GM12878 (cell line): ENCODE measurements around the gene RALB. TPM values are rescaled to one million over a fixed set of nuclear protein-coding genes. Genes with fewer than 3 reads are reported as not detected.

Experiments
- ATAC-seq: fragments of 200-7000 bp; cut with Tn5 transposase; 3 replicates; pipeline ENCODE4 v1.9.1; 2020; ENCODE audit warnings: mild to moderate bottlenecking, moderate library complexity
- BruUV-seq: library from RNA; stranded (reverse); fragments of 400-500 nt; replicated peaks from 2 replicates; lab custom pipeline; 2021; lab: Mats Ljungman, UMichigan
- CTCF ChIA-PET: fragments of 300-600 bp; sonication (Branson Sonifier 250); formaldehyde crosslinking; extraction: SDS; loops from one replicate; lab custom pipeline; 2021; ENCODE audit warnings: inconsistent platforms; lab: Yijun Ruan, JAX
- POLR2A ChIA-PET: fragments of 350-600 bp; formaldehyde crosslinking; extraction: SDS; loops from one replicate; lab custom pipeline; 2021; ENCODE audit warnings: inconsistent platforms; lab: Charles Lee
- RAD21 ChIA-PET: fragments of 300-600 bp; sonication (Branson Sonifier 250); formaldehyde crosslinking; loops from one replicate; lab custom pipeline; 2023; ENCODE audit warnings: antibody characterized with exemption; ENCODE audit not compliant: unreplicated experiment; lab: Charles Lee
- SMC1A ChIA-PET: fragments of 300-600 bp; sonication (Branson Sonifier 250); formaldehyde crosslinking; loops from one replicate; lab custom pipeline; 2023; ENCODE audit not compliant: unreplicated experiment, uncharacterized antibody; lab: Charles Lee
- DNase-seq: peaks from one replicate; pipeline ENCODE4 v3.0.0-alpha.2; 2011; ENCODE audit warnings: low read depth, low spot score
- FAIRE-seq: peaks from 3 replicates; lab custom pipeline; 2011; peaks lifted over from hg19 to GRCh38; lab: Jason Lieb, UNC
- H2AFZ ChIP-seq: 2 replicates; pipeline ENCODE4 v1.6.0; 2011; ENCODE audit warnings: low read depth, low read length, control low read depth; ENCODE audit not compliant: control insufficient read depth
- H3K27ac ChIP-seq: 2 replicates; pipeline ENCODE4 v1.5.1; 2011; ENCODE audit warnings: control low read depth; ENCODE audit not compliant: control insufficient read depth, insufficient read depth
- H3K27me3 ChIP-seq, 2 experiments: replicated peaks in 1 of 2; 2 replicates each; pipeline versions ENCODE4 v1.6.0 to v1.6.1; 2011; ENCODE audit warnings: low read length in 1 of 2; ENCODE audit not compliant: control insufficient read depth in 2 of 2, insufficient read depth in 2 of 2
- H3K36me3 ChIP-seq, 2 experiments: 2 replicates each; pipeline ENCODE4 v1.5.1; 2011; ENCODE audit warnings: low read length in 1 of 2; ENCODE audit not compliant: control insufficient read depth in 2 of 2, insufficient read depth in 2 of 2
- H3K4me1 ChIP-seq: 2 replicates; pipeline ENCODE4 v1.6.1; 2011; ENCODE audit warnings: mild to moderate bottlenecking, low read length, moderate library complexity, mixed read lengths; ENCODE audit not compliant: control insufficient read depth, insufficient read depth
- H3K4me2 ChIP-seq: 2 replicates; pipeline ENCODE4 v1.6.0; 2011; ENCODE audit warnings: control low read depth; ENCODE audit not compliant: control insufficient read depth, insufficient read depth
- H3K4me3 ChIP-seq: fragments of 200-600 bp; sonication (generic); 2 replicates; pipeline ENCODE4 v1.5.1; 2016
- H3K79me2 ChIP-seq: 2 replicates; pipeline ENCODE4 v1.6.0; 2011; ENCODE audit warnings: low read length; ENCODE audit not compliant: control insufficient read depth, insufficient read depth
- H3K9ac ChIP-seq: 2 replicates; pipeline ENCODE4 v1.8.0; 2011; ENCODE audit warnings: low read length, control low read depth, mixed read lengths; ENCODE audit not compliant: control insufficient read depth, insufficient read depth
- H3K9me3 ChIP-seq: replicated peaks from 3 replicates; pipeline ENCODE4 v1.5.1; 2011; ENCODE audit warnings: mild to moderate bottlenecking, low read length; ENCODE audit not compliant: control insufficient read depth, insufficient read depth
- H4K20me1 ChIP-seq: 2 replicates; pipeline ENCODE4 v1.6.0; 2011; ENCODE audit not compliant: control insufficient read depth, insufficient read depth
- CREM ChIP-seq: IDR thresholded peaks from 2 replicates; pipeline ENCODE4 v1.6.1; 2014; ENCODE audit warnings: antibody characterized with exemption, low read depth
- ESRRA ChIP-seq: IDR thresholded peaks from 2 replicates; pipeline ENCODE4 v1.6.1; 2012; ENCODE audit warnings: mild to moderate bottlenecking, low read length, improper control_type of control experiment
- JUNB ChIP-seq: IDR thresholded peaks from 2 replicates; pipeline ENCODE4 v1.6.1; 2016; ENCODE audit warnings: antibody characterized with exemption, mild to moderate bottlenecking
- NFIC ChIP-seq: IDR thresholded peaks from 2 replicates; pipeline ENCODE4 v1.6.1; 2012; ENCODE audit warnings: low read depth, mild to moderate bottlenecking, inconsistent platforms, low read length, moderate library complexity
- RBBP5 ChIP-seq: fragments of 200-600 bp; sonication (generic); conservative IDR thresholded peaks from 2 replicates; pipeline ENCODE4 v1.6.1; 2016
- SUPT20H ChIP-seq: IDR thresholded peaks from 2 replicates; pipeline ENCODE4 v1.6.1; 2011; ENCODE audit warnings: low read depth, mild to moderate bottlenecking, low read length, moderate library complexity, borderline replicate concordance; ENCODE audit not compliant: control insufficient read depth
- TCF12 ChIP-seq: IDR thresholded peaks from 2 replicates; pipeline ENCODE4 v1.6.1; 2011; ENCODE audit warnings: low read depth, mild to moderate bottlenecking, low read length
- WGBS: methylation state at CpG from one replicate; pipeline ENCODE4 v1.1.6; 2016; ENCODE audit warnings: low lambda C conversion rate; ENCODE audit not compliant: insufficient replicate concordance, insufficient coverage; ENCODE audit errors: missing lambda C conversion rate; 5-methylcytosine and 5-hydroxymethylcytosine counted together
- in situ Hi-C: fragments of 300-500 bp; cut with MboI; formaldehyde crosslinking; loops from 9 replicates; pipeline ENCODE4 v1.14.3; 2018; ENCODE audit warnings: mixed read lengths
- intact Hi-C: fragments of 100-400 bp; cut with micrococcal nuclease; formaldehyde crosslinking; loops from one replicate; pipeline ENCODE4 v1.14.2; 2022; ENCODE audit not compliant: unreplicated experiment
- polyA plus RNA-seq, 11 experiments: library from polyadenylated mRNA; depleted of rRNA in 4 of 11; unstranded in 6 of 11; stranded (reverse) in 5 of 11; fragments of >200 nt; fragmentation: Nextera tagmentation in 4 of 11; fragmentation: Illumina TruSeq in 1 of 11; extraction: Ambion mirVana in 4 of 11; extraction: Trizol in 1 of 11; gene quantifications; 1 replicate in 1 of 11; 2 replicates in 10 of 11; pipeline versions ENCODE4 v1.2.1 to v1.2.3, GENCODE V29; 2011 to 2016; ENCODE audit warnings: inconsistent platforms in 2 of 11, missing spikeins in 2 of 11, low read depth in 1 of 11
- total RNA-seq, 4 experiments: library from RNA; depleted of rRNA in 3 of 4; stranded (reverse); fragments of >200 nt in 3 of 4; fragmentation: Illumina TruSeq in 1 of 4; extraction: Trizol in 1 of 4; gene quantifications; 2 replicates each; pipeline versions ENCODE4 v1.2.1 to v1.2.3, GENCODE V29; 2013 to 2021
- TF ChIP-seq, protein P1 (sequence below): fragments of 450-650 bp; IDR thresholded peaks from 2 replicates; pipeline ENCODE4 v1.6.1; 2017; ENCODE audit warnings: low read depth, mild to moderate bottlenecking, moderate library complexity
- TF ChIP-seq, protein P2 (sequence below): fragments of 450-650 bp; IDR thresholded peaks from 2 replicates; pipeline ENCODE4 v1.6.1; 2016; ENCODE audit warnings: mild to moderate bottlenecking
- TF ChIP-seq, protein P3 (sequence below): fragments of 450-650 bp; IDR thresholded peaks from 2 replicates; pipeline ENCODE4 v1.6.1; 2017; ENCODE audit warnings: mild to moderate bottlenecking, moderate library complexity
- TF ChIP-seq, protein P4 (sequence below): fragments of 450-650 bp; IDR thresholded peaks from 2 replicates; pipeline ENCODE4 v1.6.1; 2017; ENCODE audit warnings: mild to moderate bottlenecking, moderate library complexity

The RALB gene
- total and polyA plus RNA-seq, 10 of the 15 experiments (the other 5 are each of a cell fraction or from before 2014, with no cell fraction given), result 8.3 to 54.0 (median 24.2) TPM

DNA sequence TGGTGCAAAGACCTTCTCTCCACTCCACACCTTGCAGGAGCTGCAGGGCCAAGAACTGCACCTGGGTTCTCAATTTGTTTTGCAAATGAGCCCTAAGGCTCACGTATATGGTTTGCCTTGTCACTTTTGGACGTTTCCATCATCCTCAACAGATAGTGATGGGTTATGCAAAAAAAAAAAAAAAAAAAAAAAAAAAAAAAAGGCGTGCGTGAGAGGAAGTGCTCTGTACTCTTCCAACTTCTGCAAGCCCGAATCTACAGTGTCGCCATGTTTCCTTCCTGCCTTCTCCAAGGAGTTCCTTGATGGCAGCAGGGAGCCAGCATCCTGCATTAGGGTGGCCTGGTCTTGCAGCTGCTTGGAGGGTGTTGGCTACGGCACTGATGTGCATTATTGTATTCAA is 89.3 kb downstream of the RALB start:
- H3K9ac ChIP-seq, result no peak overlapping the region
- no peak overlapping the region for H3K4me2 ChIP-seq
- no peaks in the 10 kb centered on the region for H3K79me2 ChIP-seq
- no peaks in the 10 kb centered on the region; a peak in 1 of 4 replicates for H3K36me3 ChIP-seq
- BruUV-seq, result no TSS peak
- POLR2A ChIA-PET, result no interaction called here
- H3K4me3 ChIP-seq, result no peak overlapping the region
- TF ChIP-seq, protein P1, sequence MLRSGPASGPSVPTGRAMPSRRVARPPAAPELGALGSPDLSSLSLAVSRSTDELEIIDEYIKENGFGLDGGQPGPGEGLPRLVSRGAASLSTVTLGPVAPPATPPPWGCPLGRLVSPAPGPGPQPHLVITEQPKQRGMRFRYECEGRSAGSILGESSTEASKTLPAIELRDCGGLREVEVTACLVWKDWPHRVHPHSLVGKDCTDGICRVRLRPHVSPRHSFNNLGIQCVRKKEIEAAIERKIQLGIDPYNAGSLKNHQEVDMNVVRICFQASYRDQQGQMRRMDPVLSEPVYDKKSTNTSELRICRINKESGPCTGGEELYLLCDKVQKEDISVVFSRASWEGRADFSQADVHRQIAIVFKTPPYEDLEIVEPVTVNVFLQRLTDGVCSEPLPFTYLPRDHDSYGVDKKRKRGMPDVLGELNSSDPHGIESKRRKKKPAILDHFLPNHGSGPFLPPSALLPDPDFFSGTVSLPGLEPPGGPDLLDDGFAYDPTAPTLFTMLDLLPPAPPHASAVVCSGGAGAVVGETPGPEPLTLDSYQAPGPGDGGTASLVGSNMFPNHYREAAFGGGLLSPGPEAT, result no peak
- TF ChIP-seq RBBP5, result no peak
- TF ChIP-seq ESRRA, result no peak
- no peak for TF ChIP-seq NFIC
- no peak for TF ChIP-seq TCF12
- TF ChIP-seq JUNB, result no peak
- TF ChIP-seq SUPT20H, result no peak
- TF ChIP-seq, protein P2, sequence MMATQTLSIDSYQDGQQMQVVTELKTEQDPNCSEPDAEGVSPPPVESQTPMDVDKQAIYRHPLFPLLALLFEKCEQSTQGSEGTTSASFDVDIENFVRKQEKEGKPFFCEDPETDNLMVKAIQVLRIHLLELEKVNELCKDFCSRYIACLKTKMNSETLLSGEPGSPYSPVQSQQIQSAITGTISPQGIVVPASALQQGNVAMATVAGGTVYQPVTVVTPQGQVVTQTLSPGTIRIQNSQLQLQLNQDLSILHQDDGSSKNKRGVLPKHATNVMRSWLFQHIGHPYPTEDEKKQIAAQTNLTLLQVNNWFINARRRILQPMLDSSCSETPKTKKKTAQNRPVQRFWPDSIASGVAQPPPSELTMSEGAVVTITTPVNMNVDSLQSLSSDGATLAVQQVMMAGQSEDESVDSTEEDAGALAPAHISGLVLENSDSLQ, result no peak
- TF ChIP-seq, protein P3, sequence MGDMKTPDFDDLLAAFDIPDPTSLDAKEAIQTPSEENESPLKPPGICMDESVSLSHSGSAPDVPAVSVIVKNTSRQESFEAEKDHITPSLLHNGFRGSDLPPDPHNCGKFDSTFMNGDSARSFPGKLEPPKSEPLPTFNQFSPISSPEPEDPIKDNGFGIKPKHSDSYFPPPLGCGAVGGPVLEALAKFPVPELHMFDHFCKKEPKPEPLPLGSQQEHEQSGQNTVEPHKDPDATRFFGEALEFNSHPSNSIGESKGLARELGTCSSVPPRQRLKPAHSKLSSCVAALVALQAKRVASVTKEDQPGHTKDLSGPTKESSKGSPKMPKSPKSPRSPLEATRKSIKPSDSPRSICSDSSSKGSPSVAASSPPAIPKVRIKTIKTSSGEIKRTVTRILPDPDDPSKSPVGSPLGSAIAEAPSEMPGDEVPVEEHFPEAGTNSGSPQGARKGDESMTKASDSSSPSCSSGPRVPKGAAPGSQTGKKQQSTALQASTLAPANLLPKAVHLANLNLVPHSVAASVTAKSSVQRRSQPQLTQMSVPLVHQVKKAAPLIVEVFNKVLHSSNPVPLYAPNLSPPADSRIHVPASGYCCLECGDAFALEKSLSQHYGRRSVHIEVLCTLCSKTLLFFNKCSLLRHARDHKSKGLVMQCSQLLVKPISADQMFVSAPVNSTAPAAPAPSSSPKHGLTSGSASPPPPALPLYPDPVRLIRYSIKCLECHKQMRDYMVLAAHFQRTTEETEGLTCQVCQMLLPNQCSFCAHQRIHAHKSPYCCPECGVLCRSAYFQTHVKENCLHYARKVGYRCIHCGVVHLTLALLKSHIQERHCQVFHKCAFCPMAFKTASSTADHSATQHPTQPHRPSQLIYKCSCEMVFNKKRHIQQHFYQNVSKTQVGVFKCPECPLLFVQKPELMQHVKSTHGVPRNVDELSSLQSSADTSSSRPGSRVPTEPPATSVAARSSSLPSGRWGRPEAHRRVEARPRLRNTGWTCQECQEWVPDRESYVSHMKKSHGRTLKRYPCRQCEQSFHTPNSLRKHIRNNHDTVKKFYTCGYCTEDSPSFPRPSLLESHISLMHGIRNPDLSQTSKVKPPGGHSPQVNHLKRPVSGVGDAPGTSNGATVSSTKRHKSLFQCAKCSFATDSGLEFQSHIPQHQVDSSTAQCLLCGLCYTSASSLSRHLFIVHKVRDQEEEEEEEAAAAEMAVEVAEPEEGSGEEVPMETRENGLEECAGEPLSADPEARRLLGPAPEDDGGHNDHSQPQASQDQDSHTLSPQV, result no peak
- no peak for TF ChIP-seq CREM
- TF ChIP-seq, protein P4, sequence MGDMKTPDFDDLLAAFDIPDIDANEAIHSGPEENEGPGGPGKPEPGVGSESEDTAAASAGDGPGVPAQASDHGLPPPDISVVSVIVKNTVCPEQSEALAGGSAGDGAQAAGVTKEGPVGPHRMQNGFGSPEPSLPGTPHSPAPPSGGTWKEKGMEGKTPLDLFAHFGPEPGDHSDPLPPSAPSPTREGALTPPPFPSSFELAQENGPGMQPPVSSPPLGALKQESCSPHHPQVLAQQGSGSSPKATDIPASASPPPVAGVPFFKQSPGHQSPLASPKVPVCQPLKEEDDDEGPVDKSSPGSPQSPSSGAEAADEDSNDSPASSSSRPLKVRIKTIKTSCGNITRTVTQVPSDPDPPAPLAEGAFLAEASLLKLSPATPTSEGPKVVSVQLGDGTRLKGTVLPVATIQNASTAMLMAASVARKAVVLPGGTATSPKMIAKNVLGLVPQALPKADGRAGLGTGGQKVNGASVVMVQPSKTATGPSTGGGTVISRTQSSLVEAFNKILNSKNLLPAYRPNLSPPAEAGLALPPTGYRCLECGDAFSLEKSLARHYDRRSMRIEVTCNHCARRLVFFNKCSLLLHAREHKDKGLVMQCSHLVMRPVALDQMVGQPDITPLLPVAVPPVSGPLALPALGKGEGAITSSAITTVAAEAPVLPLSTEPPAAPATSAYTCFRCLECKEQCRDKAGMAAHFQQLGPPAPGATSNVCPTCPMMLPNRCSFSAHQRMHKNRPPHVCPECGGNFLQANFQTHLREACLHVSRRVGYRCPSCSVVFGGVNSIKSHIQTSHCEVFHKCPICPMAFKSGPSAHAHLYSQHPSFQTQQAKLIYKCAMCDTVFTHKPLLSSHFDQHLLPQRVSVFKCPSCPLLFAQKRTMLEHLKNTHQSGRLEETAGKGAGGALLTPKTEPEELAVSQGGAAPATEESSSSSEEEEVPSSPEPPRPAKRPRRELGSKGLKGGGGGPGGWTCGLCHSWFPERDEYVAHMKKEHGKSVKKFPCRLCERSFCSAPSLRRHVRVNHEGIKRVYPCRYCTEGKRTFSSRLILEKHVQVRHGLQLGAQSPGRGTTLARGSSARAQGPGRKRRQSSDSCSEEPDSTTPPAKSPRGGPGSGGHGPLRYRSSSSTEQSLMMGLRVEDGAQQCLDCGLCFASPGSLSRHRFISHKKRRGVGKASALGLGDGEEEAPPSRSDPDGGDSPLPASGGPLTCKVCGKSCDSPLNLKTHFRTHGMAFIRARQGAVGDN, result no peak
- TF ChIP-seq, all 136 proteins: peak for 0
- no peaks in the 10 kb centered on the region for H3K4me1 ChIP-seq
- no peak overlapping the region for H3K27ac ChIP-seq
- no peak for ATAC-seq
- DNase-seq, result no peak
- H4K20me1 ChIP-seq, result no peaks in the 10 kb centered on the region
- no peaks in the 10 kb centered on the region for H3K9me3 ChIP-seq
- peaks cover 13 to 19% of the 10 kb centered on the region in 2 experiments for H3K27me3 ChIP-seq
- in situ Hi-C loops (no loop called here), intact Hi-C loops (loop anchor here (5.0 to 10.0 kb wide), 2 partner anchors 213 to 340 kb away; no protein-coding TSS in a partner anchor)
- H2AFZ ChIP-seq, result no peak overlapping the region
- WGBS, result 5% methylated on average over 5 of the region's 7 CpGs
- ChIA-PET RAD21 (no interaction called here), SMC1A (interaction anchor here (0.9 kb wide), 1 partner anchor 339 kb away, joined by 3 read pairs; no protein-coding TSS in a partner anchor), CTCF (interaction anchor here (1.1 kb wide), 1 partner anchor 339 kb away, joined by 3 read pairs; no protein-coding TSS in a partner anchor)
- FAIRE-seq, result no peak
